Right lobe of liver (tissue), 6 donors: ENCODE measurements around the gene GPR17. TPM values are rescaled to one million over a fixed set of nuclear protein-coding genes. Genes with fewer than 3 reads are reported as not detected.

ENCODE experiments used
- ATAC-seq, 4 donors: fragments of 200-7000 bp; cut with Tn5 transposase; one replicate each; pipeline ENCODE4 v1.9.1; 2020; ENCODE audit warnings: mild to moderate bottlenecking in 4 of 4, moderate library complexity in 4 of 4
- DNase-seq, 3 donors: peaks; one replicate each; pipeline ENCODE4 v3.0.0-alpha.2; 2020
- H3K27ac ChIP-seq, 3 donors: fragments of 200-600 bp; one replicate each; pipeline ENCODE4 v1.8.0; 2022
- H3K27me3 ChIP-seq, 2 donors: fragments of 200-600 bp; one replicate each; pipeline ENCODE4 v1.8.0; 2022
- H3K36me3 ChIP-seq, 4 donors: fragments of 200-600 bp; sonication (generic) in 1 of 4; one replicate each; pipeline versions ENCODE4 v1.5.1 to v1.8.0; 2017 to 2022; ENCODE audit warnings: control low read depth in 1 of 4
- H3K4me1 ChIP-seq, 4 donors: fragments of 200-600 bp; sonication (generic) in 1 of 4; one replicate each; pipeline versions ENCODE4 v1.5.1 to v1.8.0; 2017 to 2022; ENCODE audit warnings: control low read depth in 1 of 4
- H3K4me3 ChIP-seq, 3 donors: fragments of 200-600 bp; one replicate each; pipeline ENCODE4 v1.8.0; 2022
- H3K9me3 ChIP-seq, 4 donors: fragments of 200-600 bp; sonication (generic) in 1 of 4; one replicate each; pipeline versions ENCODE4 v1.5.1 to v1.8.0; 2017 to 2022; ENCODE audit warnings: control low read depth in 1 of 4
- CTCF ChIP-seq, 4 donors: fragments of 200-600 bp in 3 of 4; fragments of 450-650 bp in 1 of 4; IDR thresholded peaks; one replicate each; pipeline versions ENCODE4 v1.5.1 to v1.8.0; 2016 to 2022; ENCODE audit warnings: antibody characterized with exemption in 4 of 4, mild to moderate bottlenecking in 2 of 4
- POLR2A ChIP-seq: fragments of 450-650 bp; IDR thresholded peaks from one replicate; pipeline ENCODE4 v1.6.1; 2017; ENCODE audit warnings: antibody characterized with exemption, mild to moderate bottlenecking
- WGBS: methylation state at CpG from one replicate; pipeline ENCODE4 v1.1.6; 2018; ENCODE audit warnings: low coverage, low lambda C conversion rate; ENCODE audit not compliant: insufficient coverage; ENCODE audit errors: missing lambda C conversion rate; 5-methylcytosine and 5-hydroxymethylcytosine counted together
- intact Hi-C, 2 donors: fragments of 100-400 bp; cut with DNase I; formaldehyde crosslinking; loops; one replicate each; pipeline versions ENCODE4 v1.11.2 to v1.14.1; 2022
- total RNA-seq, 6 experiments: library from RNA; depleted of rRNA in 2 of 6; stranded (reverse); fragments of >200 nt in 2 of 6; fragmentation: NEBNext Ultra II Directional in 3 of 6; extraction: Animal tissue kit (Norgen Biotek cat#: 25700) in 3 of 6; gene quantifications; one replicate each; pipeline versions ENCODE4 v1.1.0 to v1.2.4, GENCODE V29; 2016 to 2023
- donor health status: DM: no; HTN: yes; CAD: no.
- donor health status: DM: no; HTN: no; CAD: no.
- donor health status: DM: no; HTN: no; CAD: no.
- donor health status: DM: no; HTN: yes; CAD: no.
- donor health status: DM: no; HTN: yes; CAD: no.

The GPR17 gene
- total RNA-seq, 6 experiments from 2014 or later, result not detected

- DNase-seq, result peak in 1 of 3 donors; percentile 7
- WGBS, result 88% methylated on average over 6 of the region's 17 CpGs
- no peaks in the 10 kb centered on the region for H3K9me3 ChIP-seq
- H3K4me1 ChIP-seq, result no peaks in the 10 kb centered on the region
- intact Hi-C loops, result no loop called here
- no peaks in the 10 kb centered on the region for H3K36me3 ChIP-seq
- no peaks in the 10 kb centered on the region for H3K27me3 ChIP-seq
- ATAC-seq, result no peak
- H3K27ac ChIP-seq, result no peak overlapping the region
- no peak overlapping the region for H3K4me3 ChIP-seq
- no peak for TF ChIP-seq CTCF (IDR thresholded peaks at IDR 0.05)
These were observed 39.1 kb upstream of the GPR17 start for GRCh38 chr2:127606625-127607398.

GRCh38 chr2:127607399-127607908 lies 38.5 kb upstream of the GPR17 start:
- intact Hi-C loops, result no loop called here

GRCh38 chr2:127608061-127609030 lies 37.6 kb upstream of the GPR17 start:
- Histone ChIP-seq H3K36me3 (no peaks in the 10 kb centered on the region), H3K4me1 (no peaks in the 10 kb centered on the region), H3K9me3 (no peaks in the 10 kb centered on the region), H3K27ac (no peak overlapping the region), H3K27me3 (no peaks in the 10 kb centered on the region), H3K4me3 (no peak overlapping the region)
- ATAC-seq, result no peak
- peak in 2 of 3 donors; percentile 10 to 44 for DNase-seq
- intact Hi-C loops, result no loop called here
- TF ChIP-seq CTCF (IDR thresholded peaks at IDR 0.05) (no peak), POLR2A (no peak)
- 59% methylated on average over 3 of the region's 25 CpGs for WGBS

More at GRCh38 chr2:127607399-127607908, 38.5 kb upstream of the GPR17 start:
- TF ChIP-seq CTCF (IDR thresholded peaks at IDR 0.05) (no peak), POLR2A (no peak)
- Histone ChIP-seq H3K4me1 (no peaks in the 10 kb centered on the region), H3K4me3 (no peak overlapping the region), H3K9me3 (no peaks in the 10 kb centered on the region), H3K27me3 (no peaks in the 10 kb centered on the region), H3K36me3 (no peaks in the 10 kb centered on the region), H3K27ac (no peak overlapping the region)
- 89% methylated on average over 4 of the region's 9 CpGs for WGBS
- ATAC-seq (no peak), DNase-seq (no peak)

- ATAC-seq (no peak), DNase-seq (peak in 1 of 3 donors; percentile 7)
- intact Hi-C loops, result no loop called here
- TF ChIP-seq CTCF (IDR thresholded peaks at IDR 0.05), result no peak
- TF ChIP-seq POLR2A, result no peak
- no peak overlapping the region for H3K27ac ChIP-seq
- 81% methylated on average over 9 of the region's 24 CpGs for WGBS
- no peak overlapping the region for H3K4me3 ChIP-seq
- no peaks in the 10 kb centered on the region for H3K36me3 ChIP-seq
- H3K9me3 ChIP-seq, result no peaks in the 10 kb centered on the region
- H3K4me1 ChIP-seq, result no peaks in the 10 kb centered on the region
- no peaks in the 10 kb centered on the region for H3K27me3 ChIP-seq
These were observed 36.8 kb upstream of the GPR17 start for GRCh38 chr2:127609031-127609751.
